H1 (cell line): ENCODE data around the gene GFRA4. TPM values are rescaled to one million over a fixed set of nuclear protein-coding genes. Genes with fewer than 3 reads are reported as not detected.

Source experiments
- CBX5 ChIP-seq: fragments of 300-800, 300-1000 bp; sonication (generic); IDR thresholded peaks from 2 replicates; pipeline ENCODE4 v1.7.1; 2016; ENCODE audit warnings: antibody characterized with exemption, low read length, low read depth
- CBX8 ChIP-seq: fragments of 300-800, 300-1000 bp; sonication (generic); IDR thresholded peaks from 2 replicates; pipeline ENCODE4 v1.7.1; 2016; ENCODE audit warnings: low read depth, low read length, borderline replicate concordance
- EGR1 ChIP-seq: IDR thresholded peaks from 2 replicates; pipeline ENCODE4 v1.6.1; 2011; ENCODE audit warnings: low read depth, low read length, borderline replicate concordance
- HDAC6 ChIP-seq: IDR thresholded peaks from one replicate; pipeline ENCODE4 v1.7.1; 2012; ENCODE audit warnings: low read depth, mild to moderate bottlenecking, inconsistent platforms, low read length, moderate library complexity
- MAFK ChIP-seq: IDR thresholded peaks from 2 replicates; pipeline ENCODE4 v1.6.1; 2012; ENCODE audit warnings: low read depth, mild to moderate bottlenecking, improper control_type of control experiment, low read length
- RFX5 ChIP-seq: IDR thresholded peaks from 2 replicates; pipeline ENCODE4 v1.6.1; 2011; ENCODE audit warnings: low read depth, low read length, improper control_type of control experiment, borderline replicate concordance
- SIN3A ChIP-seq, 2 experiments: IDR thresholded peaks in 1 of 2; conservative IDR thresholded peaks in 1 of 2; 2 replicates each; pipeline ENCODE4 v1.6.1; 2011 to 2012; ENCODE audit warnings: low read length in 2 of 2, improper control_type of control experiment in 1 of 2, low read depth in 1 of 2, mild to moderate bottlenecking in 1 of 2
- SP2 ChIP-seq: IDR thresholded peaks from 2 replicates; pipeline ENCODE4 v1.6.1; 2012; ENCODE audit warnings: mild to moderate bottlenecking, low read length, inconsistent platforms
- polyA plus RNA-seq, 7 experiments: library from polyadenylated mRNA; depleted of rRNA in 3 of 7; stranded (reverse) in 5 of 7; unstranded in 2 of 7; fragments of >200 nt in 5 of 7; fragments of 200-250 nt in 2 of 7; gene quantifications; 1 replicate in 5 of 7; 2 replicates in 1 of 7; 4 replicates in 1 of 7; pipeline versions ENCODE4 v1.2.1 to v1.2.3, GENCODE V29; 2011 to 2013; ENCODE audit warnings: missing spikeins in 2 of 7, mixed read lengths in 2 of 7
- total RNA-seq: library from RNA; stranded (reverse); fragmentation: NEBNext Ultra II Directional; extraction: Animal tissue kit (Norgen Biotek cat#: 25700); gene quantifications from 2 replicates; pipeline ENCODE4 v1.2.1, GENCODE V29; 2021

The GFRA4 gene
- total and polyA plus RNA-seq, 2 of the 8 experiments (the other 6 are each of a cell fraction or from before 2014, with no cell fraction given), result 0.05 TPM; not detected in 1

DNA sequence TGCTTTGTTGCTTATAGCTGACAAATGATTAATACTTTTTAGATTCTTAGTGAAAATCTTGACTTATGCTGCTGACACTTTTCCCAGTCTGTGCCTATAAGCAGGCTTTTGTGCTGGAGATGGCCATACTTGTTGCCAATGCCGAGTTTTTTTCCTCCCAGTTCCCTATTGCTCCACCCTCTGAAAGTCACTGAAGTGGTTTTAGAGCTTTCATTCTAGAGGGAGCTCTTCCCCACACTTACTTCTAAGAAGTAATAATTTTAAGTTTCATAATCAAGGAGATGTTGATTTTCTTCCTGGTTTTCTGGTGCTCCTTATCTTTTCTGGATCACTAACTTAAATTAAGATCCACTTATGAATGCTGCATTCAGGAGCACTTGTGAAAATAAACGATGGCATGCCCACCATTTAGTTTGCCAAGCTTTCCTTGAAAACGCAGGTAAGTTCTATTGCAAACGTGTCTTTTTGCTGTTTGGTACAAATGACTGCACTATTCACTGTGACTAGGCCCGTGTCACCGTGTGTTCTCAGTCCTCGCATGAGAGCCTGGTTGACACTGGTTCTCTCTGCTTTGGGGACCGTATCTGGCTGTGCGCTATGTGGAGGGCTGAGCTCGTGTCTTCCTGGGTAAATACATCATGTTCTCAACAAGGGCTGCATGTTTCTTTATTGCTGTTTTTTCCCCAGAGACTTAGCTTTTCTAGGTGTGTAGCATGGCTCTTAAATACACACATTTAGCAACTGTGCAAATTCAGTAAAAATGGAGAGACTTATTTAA lies 50.2 kb downstream of the GFRA4 start (continued):
- no peak for TF ChIP-seq CBX5
- no peak for TF ChIP-seq MAFK
- no peak for TF ChIP-seq RFX5
- TF ChIP-seq SIN3A (conservative IDR thresholded peaks at IDR 0.05 in 1 of 2, IDR thresholded peaks at IDR 0.05 in 1 of 2; ENCODE audit: low read depth in 1 of 2, low read length in 2 of 2), result no peak
- TF ChIP-seq SP2, result no peak
- no peak for TF ChIP-seq EGR1
- no peak for TF ChIP-seq CBX8
- TF ChIP-seq HDAC6, result no peak
- TF ChIP-seq, all 59 proteins: peak for 0
